Stomach (tissue), 4 donors: ENCODE results near the gene RIOX2.
"Not testable (repeated sequence)": the region's sequence is repeated elsewhere in the genome, so short reads cannot be mapped to it uniquely, and the experiment has no call there.

Experiments
- EP300 ChIP-seq: sonication (generic); formaldehyde crosslinking; IDR thresholded peaks from one replicate; pipeline ENCODE4 v1.6.1; 2017; ENCODE audit warnings: antibody characterized with exemption
- TF ChIP-seq, protein P1 (sequence below), 7 experiments: fragments of 450-650 bp in 4 of 7; fragments of 200-600 bp in 3 of 7; sonication (generic) in 3 of 7; IDR thresholded peaks; one replicate each; pipeline ENCODE4 v1.5.1; 2016 to 2019; ENCODE audit warnings: antibody characterized with exemption in 7 of 7, control low read depth in 2 of 7, mild to moderate bottlenecking in 1 of 7

DNA sequence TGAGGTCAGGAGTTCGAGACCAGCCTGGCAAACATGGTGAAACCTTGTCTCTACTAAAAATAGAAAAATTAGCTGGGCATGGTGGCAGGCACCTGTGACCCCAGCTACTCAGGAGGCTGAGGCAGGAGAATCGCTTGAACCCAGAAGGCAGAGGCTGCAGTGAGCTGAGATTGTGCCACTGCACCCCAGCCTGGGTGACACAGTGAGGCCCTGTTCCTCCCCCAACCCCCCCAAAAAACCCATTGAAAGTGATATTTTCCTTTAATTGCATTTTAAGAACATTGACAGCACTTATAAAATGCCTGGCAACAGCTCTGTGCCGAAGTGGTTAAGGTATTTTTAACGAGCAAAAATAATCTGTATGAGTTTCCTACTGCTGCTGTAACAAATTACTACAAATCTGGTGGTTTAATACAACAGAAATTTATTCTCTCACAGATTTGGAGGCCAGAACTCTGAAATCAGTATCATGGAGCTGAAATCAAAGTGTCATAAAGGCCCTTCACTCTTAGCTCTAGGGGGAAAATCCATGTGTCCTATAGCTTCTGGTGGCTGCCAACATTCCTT is 38.7 kb upstream of the RIOX2 start:
- TF ChIP-seq, protein P1, sequence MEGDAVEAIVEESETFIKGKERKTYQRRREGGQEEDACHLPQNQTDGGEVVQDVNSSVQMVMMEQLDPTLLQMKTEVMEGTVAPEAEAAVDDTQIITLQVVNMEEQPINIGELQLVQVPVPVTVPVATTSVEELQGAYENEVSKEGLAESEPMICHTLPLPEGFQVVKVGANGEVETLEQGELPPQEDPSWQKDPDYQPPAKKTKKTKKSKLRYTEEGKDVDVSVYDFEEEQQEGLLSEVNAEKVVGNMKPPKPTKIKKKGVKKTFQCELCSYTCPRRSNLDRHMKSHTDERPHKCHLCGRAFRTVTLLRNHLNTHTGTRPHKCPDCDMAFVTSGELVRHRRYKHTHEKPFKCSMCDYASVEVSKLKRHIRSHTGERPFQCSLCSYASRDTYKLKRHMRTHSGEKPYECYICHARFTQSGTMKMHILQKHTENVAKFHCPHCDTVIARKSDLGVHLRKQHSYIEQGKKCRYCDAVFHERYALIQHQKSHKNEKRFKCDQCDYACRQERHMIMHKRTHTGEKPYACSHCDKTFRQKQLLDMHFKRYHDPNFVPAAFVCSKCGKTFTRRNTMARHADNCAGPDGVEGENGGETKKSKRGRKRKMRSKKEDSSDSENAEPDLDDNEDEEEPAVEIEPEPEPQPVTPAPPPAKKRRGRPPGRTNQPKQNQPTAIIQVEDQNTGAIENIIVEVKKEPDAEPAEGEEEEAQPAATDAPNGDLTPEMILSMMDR (IDR thresholded peaks at IDR 0.05): not testable (repeated sequence)
- not testable (repeated sequence) for TF ChIP-seq EP300
